B cell (primary cell): ENCODE data around the gene PPP1R9A.

Experiments used
- CTCF ChIP-seq: fragments of 200-600 bp; IDR thresholded peaks from one replicate; pipeline ENCODE4 v1.8.0; 2022; ENCODE audit warnings: antibody characterized with exemption, mild to moderate bottlenecking
- EZH2 ChIP-seq: IDR thresholded peaks from 2 replicates; pipeline ENCODE4 v1.6.1; 2012; ENCODE audit warnings: borderline replicate concordance, low read depth, mild to moderate bottlenecking, moderate library complexity, low read length; ENCODE audit not compliant: insufficient read depth, poor library complexity, severe bottlenecking

- TF ChIP-seq CTCF (no peak), EZH2 (no peak)
These were observed 62.7 kb downstream of the PPP1R9A start for GRCh38 chr7:94970085-94970576.
